ENCODE results near the gene ASB16. TPM values are rescaled to one million over a fixed set of nuclear protein-coding genes. Genes with fewer than 3 reads are reported as not detected.
A peak's percentile ranks its signal among the peaks of the same experiment; 100 is the strongest.

Gene ASB16
- total and polyA plus RNA-seq, 4 donors, result 0.10 to 0.11 (median 0.10) TPM; not detected in 1

- Histone ChIP-seq H3K4me3 (no peak overlapping the region), H3K9me3 (ENCODE audit: control insufficient read depth in 4 of 4, insufficient read depth in 3 of 4, low read length in 3 of 4) (no peaks in the 10 kb centered on the region), H3K9ac (ENCODE audit: insufficient read depth in 1 of 2, low read length in 2 of 2) (no peak overlapping the region), H3K27me3 (ENCODE audit: control insufficient read depth in 3 of 3, insufficient read depth in 3 of 3, low read length in 2 of 3) (no peaks in the 10 kb centered on the region), H3K36me3 (ENCODE audit: control insufficient read depth in 4 of 4, insufficient read depth in 4 of 4, low read length in 4 of 4) (peaks cover 2 to 17% (median 8%) of the 10 kb centered on the region in 4 donors), H3K4me1 (ENCODE audit: control insufficient read depth in 5 of 5, insufficient read depth in 5 of 5, low read length in 5 of 5) (peaks cover 0 to 15% (median 5%) of the 10 kb centered on the region in 5 donors), H3K27ac (ENCODE audit: low read depth in 1 of 2, low read length in 1 of 2) (no peak overlapping the region)
- WGBS, 2 donors, result 91 to 95% methylated on average over 2 of the region's 2 CpGs
- no peak for ATAC-seq (ENCODE audit: insufficient read depth, low FRiP score)
- no peak for DNase-seq
- TF ChIP-seq CTCF (IDR thresholded peaks at IDR 0.05; ENCODE audit: control extremely low read depth, extremely low read depth), result no peak
Observed at GRCh38 chr17:44183024-44183423, 12.5 kb downstream of the ASB16 start.

- Histone ChIP-seq H3K27ac (ENCODE audit: low read depth in 1 of 2, low read length in 1 of 2) (no peak overlapping the region), H3K36me3 (ENCODE audit: control insufficient read depth in 4 of 4, insufficient read depth in 4 of 4, low read length in 4 of 4) (peaks cover 5 to 12% (median 8%) of the 10 kb centered on the region in 4 donors), H3K9ac (ENCODE audit: insufficient read depth in 1 of 2, low read length in 2 of 2) (no peak overlapping the region), H3K4me1 (ENCODE audit: control insufficient read depth in 5 of 5, insufficient read depth in 5 of 5, low read length in 5 of 5) (peaks cover 0 to 21% (median 5%) of the 10 kb centered on the region in 5 donors), H3K4me3 (no peak overlapping the region), H3K9me3 (ENCODE audit: control insufficient read depth in 4 of 4, insufficient read depth in 3 of 4, low read length in 3 of 4) (no peaks in the 10 kb centered on the region), H3K27me3 (ENCODE audit: control insufficient read depth in 3 of 3, insufficient read depth in 3 of 3, low read length in 2 of 3) (no peaks in the 10 kb centered on the region)
- DNase-seq, result no peak
- ATAC-seq (ENCODE audit: insufficient read depth, low FRiP score), result no peak
- no peak for TF ChIP-seq CTCF (IDR thresholded peaks at IDR 0.05; ENCODE audit: control extremely low read depth, extremely low read depth)
- WGBS, 2 donors, result 88 to 89% methylated on average over 8 of the region's 8 CpGs
Observed at GRCh38 chr17:44184212-44184810, 13.8 kb downstream of the ASB16 start.

GRCh38 chr17:44186307-44187130, 16.0 kb downstream of the ASB16 start, which contains the start of gene TMUB2:
TSS of gene TMUB2 (plus strand) at chr17:44186972. CDS start at chr17:44187709, 737 bp downstream.
- ATAC-seq (ENCODE audit: insufficient read depth, low FRiP score) (peak; percentile 96), DNase-seq (peak; percentile 99 to 100 (median 100))
- peaks cover 0 to 33% (median 7%) of the 10 kb centered on the region in 5 donors for H3K4me1 ChIP-seq (ENCODE audit: control insufficient read depth in 5 of 5, insufficient read depth in 5 of 5, low read length in 5 of 5)
- peaks cover 12 to 24% (median 15%) of the 10 kb centered on the region in 4 donors for H3K36me3 ChIP-seq (ENCODE audit: control insufficient read depth in 4 of 4, insufficient read depth in 4 of 4, low read length in 4 of 4)
- TF ChIP-seq CTCF (IDR thresholded peaks at IDR 0.05; ENCODE audit: control extremely low read depth, extremely low read depth), result no peak
- H3K9ac ChIP-seq (ENCODE audit: insufficient read depth in 1 of 2, low read length in 2 of 2), result peak within 1 kb of the TSS; percentile 76 to 95
- H3K27me3 ChIP-seq (ENCODE audit: control insufficient read depth in 3 of 3, insufficient read depth in 3 of 3, low read length in 2 of 3), result no peaks in the 10 kb centered on the region
- H3K27ac ChIP-seq (ENCODE audit: low read depth in 1 of 2, low read length in 1 of 2), result peak within 1 kb of the TSS; percentile 85 to 91
- no peaks in the 10 kb centered on the region for H3K9me3 ChIP-seq (ENCODE audit: control insufficient read depth in 4 of 4, insufficient read depth in 3 of 4, low read length in 3 of 4)
- peak within 1 kb of the TSS; percentile 97 for H3K4me3 ChIP-seq
- WGBS, 2 donors, result 0% methylated on average over 50 of the region's 50 CpGs
